ENCODE data around the gene CNTNAP5.

DNA sequence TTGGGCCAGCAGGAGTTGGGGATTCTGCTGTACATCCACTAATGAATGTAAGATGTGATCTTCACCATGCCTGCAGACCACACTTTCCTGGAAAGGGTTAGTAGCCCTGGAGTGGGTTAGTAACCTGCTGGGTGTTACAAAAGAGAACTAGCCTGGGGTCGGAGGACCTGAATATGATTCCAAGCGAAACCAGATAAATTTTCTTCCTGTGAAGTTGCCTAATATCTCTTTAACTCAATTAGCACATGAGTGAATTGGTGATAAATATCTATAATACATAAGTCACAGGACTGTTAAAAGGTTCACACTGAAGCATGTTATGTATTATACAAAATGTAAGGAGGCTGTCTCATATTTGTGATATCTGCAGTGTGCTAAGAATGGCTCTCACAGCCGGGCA is 291.0 kb downstream of the CNTNAP5 start:
- TF ChIP-seq CEBPB (IDR thresholded peaks at IDR 0.05; ENCODE audit: low read depth, low read length) (no peak), EP300 (IDR thresholded peaks at IDR 0.05; ENCODE audit: borderline replicate concordance in 1 of 2, low read depth in 2 of 2, low read length in 2 of 2) (no peak), EZH2 (IDR thresholded peaks at IDR 0.05; ENCODE audit: low read depth, low read length, severe bottlenecking) (no peak), CREB1 (IDR thresholded peaks at IDR 0.05) (no peak), POLR2A (IDR thresholded peaks at IDR 0.05; ENCODE audit: control extremely low read depth in 1 of 2, low read depth in 2 of 2, low read length in 2 of 2) (no peak), TAF1 (IDR thresholded peaks at IDR 0.05; ENCODE audit: low read depth, low read length) (no peak), RNF2 (IDR thresholded peaks at IDR 0.05; ENCODE audit: borderline replicate concordance, low read depth, low read length, missing control alignments, poor library complexity, severe bottlenecking) (no peak), ZNF274 (IDR thresholded peaks at IDR 0.05; ENCODE audit: borderline replicate concordance, extremely low read depth, low read length) (no peak), PHF8 (conservative IDR thresholded peaks at IDR 0.05; ENCODE audit: low read depth, low read length) (no peak), POLR2AphosphoS5 (IDR thresholded peaks at IDR 0.05; ENCODE audit: low read depth, low read length) (no peak)
- TF ChIP-seq, protein P1, sequence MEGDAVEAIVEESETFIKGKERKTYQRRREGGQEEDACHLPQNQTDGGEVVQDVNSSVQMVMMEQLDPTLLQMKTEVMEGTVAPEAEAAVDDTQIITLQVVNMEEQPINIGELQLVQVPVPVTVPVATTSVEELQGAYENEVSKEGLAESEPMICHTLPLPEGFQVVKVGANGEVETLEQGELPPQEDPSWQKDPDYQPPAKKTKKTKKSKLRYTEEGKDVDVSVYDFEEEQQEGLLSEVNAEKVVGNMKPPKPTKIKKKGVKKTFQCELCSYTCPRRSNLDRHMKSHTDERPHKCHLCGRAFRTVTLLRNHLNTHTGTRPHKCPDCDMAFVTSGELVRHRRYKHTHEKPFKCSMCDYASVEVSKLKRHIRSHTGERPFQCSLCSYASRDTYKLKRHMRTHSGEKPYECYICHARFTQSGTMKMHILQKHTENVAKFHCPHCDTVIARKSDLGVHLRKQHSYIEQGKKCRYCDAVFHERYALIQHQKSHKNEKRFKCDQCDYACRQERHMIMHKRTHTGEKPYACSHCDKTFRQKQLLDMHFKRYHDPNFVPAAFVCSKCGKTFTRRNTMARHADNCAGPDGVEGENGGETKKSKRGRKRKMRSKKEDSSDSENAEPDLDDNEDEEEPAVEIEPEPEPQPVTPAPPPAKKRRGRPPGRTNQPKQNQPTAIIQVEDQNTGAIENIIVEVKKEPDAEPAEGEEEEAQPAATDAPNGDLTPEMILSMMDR (IDR thresholded peaks at IDR 0.05; ENCODE audit: control extremely low read depth in 1 of 3, insufficient read depth in 1 of 3, low read depth in 1 of 3, low read length in 3 of 3): no peak
- TF ChIP-seq, protein P2, sequence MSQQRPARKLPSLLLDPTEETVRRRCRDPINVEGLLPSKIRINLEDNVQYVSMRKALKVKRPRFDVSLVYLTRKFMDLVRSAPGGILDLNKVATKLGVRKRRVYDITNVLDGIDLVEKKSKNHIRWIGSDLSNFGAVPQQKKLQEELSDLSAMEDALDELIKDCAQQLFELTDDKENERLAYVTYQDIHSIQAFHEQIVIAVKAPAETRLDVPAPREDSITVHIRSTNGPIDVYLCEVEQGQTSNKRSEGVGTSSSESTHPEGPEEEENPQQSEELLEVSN (IDR thresholded peaks at IDR 0.05): no peak
- TF ChIP-seq, protein P3, sequence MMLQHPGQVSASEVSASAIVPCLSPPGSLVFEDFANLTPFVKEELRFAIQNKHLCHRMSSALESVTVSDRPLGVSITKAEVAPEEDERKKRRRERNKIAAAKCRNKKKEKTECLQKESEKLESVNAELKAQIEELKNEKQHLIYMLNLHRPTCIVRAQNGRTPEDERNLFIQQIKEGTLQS (IDR thresholded peaks at IDR 0.05; ENCODE audit: insufficient read depth, low read depth, low read length): no peak

All from H1 (cell line).